NCI-H526 treated with DMSO at 0.1 percent for 48 hours (cell line): Measurements from ENCODE around the gene ZNF556.
"Not testable (repeated sequence)": the region's sequence is repeated elsewhere in the genome, so short reads cannot be mapped to it uniquely, and the experiment has no call there.

Source experiments
- DNase-seq: peaks from one replicate; lab custom pipeline; 2025; lab: John Stamatoyannopoulos, UW

ZNF556 gene

GRCh38 chr19:2853015-2853606 lies 14.0 kb upstream of the ZNF556 start:
- DNase-seq, result no peak

- no peak for DNase-seq
Observed at GRCh38 chr19:2854849-2855248, 12.3 kb upstream of the ZNF556 start.

DNA sequence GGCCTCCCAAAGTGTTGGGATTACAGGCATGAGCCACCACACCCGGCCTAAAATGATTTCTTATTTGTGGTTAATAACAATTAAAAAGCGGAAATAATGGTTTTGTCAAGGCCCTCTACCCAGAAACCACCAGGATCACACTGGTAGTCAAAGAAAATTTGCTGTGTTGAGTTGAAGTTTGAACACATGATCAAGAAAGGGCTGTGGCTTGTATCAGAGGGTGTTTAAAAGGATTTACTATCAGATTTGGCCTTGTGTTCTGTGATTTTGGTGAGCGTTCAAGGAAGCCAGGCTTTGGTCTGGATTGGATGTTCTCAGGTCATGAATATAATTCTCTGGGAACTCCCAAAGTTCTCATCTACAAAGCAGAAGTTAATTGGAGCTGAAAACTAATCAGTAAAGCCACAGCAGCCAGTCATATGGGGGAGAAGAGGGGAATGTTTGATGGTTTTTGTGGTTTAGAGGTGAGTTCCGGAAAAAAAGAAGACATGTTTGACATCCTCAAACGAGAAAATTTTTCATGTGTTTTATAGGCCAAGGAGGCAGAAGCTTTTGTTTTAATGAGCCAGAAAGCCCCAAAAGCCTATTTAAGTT lies 10.6 kb upstream of the ZNF556 start:
- no peak for DNase-seq

DNA sequence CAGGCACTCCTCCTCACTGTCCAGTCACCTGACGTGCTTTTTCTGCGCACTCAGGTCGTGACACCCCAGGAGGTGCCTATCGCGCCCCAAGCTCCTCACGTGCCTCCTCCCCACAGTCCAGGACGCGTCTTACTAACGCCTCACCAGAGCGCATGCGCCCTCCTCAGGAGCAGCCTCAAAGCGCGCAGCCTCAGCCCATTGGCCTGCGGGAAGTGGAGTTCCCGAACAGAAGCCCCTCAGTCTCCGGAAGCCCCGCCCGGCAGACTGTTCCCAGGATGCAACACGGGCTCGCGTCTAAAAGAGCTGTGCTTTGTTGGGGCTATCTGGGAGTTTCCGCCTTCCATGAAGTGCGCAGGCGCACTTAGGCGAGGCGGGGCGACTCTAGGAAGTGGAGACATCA lies 8.3 kb upstream of the ZNF556 start:
- no peak for DNase-seq

DNA sequence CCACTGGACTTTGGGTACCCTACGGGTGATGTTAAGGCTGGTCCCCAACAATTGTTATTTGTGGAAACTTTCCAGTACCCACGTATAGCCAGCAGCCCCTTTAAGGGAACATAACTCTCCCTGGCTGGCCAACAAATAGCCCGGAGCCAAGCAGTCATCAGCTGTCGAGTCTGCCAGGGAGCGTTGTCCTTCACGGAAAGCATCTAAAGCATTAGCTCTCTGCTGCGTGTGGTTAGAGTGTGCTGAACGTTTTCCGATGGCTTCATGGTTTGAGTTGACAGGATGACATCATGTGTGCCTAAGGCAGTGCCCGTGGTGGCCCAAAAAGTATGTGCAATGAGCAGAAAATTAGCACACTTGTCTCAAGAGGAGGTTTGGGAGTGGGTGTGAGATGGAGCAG lies 3.3 kb upstream of the ZNF556 start:
- DNase-seq, result no peak

GRCh38 chr19:2865334-2866100 lies 1.6 kb upstream of the ZNF556 start:
- DNase-seq, result peak; percentile 26

DNA sequence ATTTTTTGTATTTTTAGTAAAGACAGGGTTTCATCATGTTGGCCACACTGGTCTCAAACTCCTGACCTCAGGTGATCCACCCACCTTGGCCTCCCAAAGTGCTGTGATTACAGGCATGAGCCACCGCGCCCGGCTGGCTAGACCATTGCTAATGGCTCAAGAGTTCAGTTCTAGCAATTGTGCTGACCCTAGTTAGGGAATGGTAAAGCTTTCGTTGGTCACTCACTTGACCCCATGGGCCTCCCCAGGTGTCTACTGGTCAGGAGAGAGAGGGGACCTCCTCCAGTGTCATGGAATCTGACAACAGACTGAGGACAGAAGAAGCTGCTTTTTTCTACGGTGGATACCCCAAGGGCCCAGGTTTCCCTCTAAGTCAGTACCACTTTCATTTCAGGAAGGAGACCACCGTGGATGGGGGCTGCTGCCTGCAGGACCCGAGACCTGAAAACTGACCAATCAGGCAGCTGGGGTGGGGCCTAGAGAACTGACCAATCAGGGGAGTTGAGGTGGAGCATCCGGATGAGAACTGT lies 575 bp upstream of the ZNF556 start:
- no peak for DNase-seq

- no peak for DNase-seq
Observed at GRCh38 chr19:2869618-2870017, 2.5 kb downstream of the ZNF556 start.

GRCh38 chr19:2872175-2872574 lies 5.0 kb downstream of the ZNF556 start:
- DNase-seq, result not testable (repeated sequence)

GRCh38 chr19:2877398-2878331 lies 10.5 kb downstream of the ZNF556 start:
- DNase-seq, result no peak

- no peak for DNase-seq
Observed at GRCh38 chr19:2883686-2884439, 16.7 kb downstream of the ZNF556 start.

DNA sequence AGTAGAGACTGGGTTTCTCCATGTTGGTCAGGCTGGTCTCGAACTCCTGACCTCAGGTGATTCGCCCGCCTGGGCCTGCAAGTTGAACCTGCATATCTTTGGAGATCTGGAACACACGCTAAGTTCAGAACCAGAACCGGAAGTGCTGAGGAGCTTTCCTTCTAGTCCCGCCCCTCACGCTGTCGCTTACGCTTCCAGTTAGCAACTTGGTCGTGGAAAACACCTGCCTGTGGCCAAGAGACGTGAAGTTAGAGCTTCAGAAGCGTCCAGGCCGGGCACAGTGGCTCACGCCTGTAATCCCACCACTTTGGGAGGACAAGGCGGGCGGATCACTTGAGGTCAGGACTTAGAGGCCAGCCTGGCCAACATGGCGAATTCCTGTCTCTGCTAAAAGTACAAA lies 18.6 kb downstream of the ZNF556 start:
- DNase-seq, result no peak

DNA sequence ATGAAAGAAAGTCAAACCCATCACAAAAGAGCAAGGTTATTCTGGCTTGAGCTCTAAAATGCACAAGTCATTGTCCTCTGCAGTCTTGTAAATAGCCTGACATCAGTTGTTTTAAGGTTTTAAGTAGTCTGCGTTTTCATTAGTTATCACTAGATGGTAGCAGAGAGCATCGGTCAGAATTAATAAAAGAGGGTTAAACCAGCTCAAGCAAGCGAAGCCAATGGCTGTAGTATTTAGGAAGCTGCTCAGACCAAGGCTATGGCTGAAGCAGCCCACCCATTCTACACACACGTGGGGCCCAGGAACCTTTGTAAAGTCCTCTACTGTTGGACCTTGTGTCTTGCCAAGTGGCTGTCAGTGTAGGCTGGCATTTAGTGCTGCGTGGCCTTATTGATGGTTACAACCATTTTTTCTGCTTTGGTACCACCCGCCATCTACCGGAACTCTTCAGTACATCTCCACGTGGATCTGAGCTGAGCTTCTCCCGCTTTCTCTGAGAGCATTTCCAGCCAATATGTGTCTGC lies 20.3 kb downstream of the ZNF556 start:
- DNase-seq, result peak; percentile 59

- peak; percentile 73 for DNase-seq
Observed at GRCh38 chr19:2888731-2889224, 21.6 kb downstream of the ZNF556 start.

DNA sequence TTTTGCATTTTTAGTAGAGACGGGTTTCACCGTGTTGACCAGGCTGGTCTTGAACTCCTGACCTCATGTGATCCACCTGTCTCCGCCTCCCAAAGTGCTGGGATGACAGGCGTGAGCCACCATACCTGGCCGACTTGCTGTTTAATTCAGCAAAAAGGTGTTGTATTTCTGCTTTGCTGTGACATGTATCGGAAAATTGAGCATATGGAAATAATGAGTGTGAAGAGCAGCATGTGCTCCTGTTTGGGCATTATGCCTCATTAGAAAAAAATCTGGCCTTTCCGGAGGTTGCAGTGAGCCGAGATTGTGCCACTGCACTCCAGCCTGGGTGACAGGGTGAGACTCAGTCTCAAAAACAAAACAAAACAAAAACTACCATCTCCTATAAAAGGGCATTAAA lies 23.4 kb downstream of the ZNF556 start:
- not testable (repeated sequence) for DNase-seq

GRCh38 chr19:2896694-2897093 lies 29.6 kb downstream of the ZNF556 start:
- DNase-seq, result no peak

DNA sequence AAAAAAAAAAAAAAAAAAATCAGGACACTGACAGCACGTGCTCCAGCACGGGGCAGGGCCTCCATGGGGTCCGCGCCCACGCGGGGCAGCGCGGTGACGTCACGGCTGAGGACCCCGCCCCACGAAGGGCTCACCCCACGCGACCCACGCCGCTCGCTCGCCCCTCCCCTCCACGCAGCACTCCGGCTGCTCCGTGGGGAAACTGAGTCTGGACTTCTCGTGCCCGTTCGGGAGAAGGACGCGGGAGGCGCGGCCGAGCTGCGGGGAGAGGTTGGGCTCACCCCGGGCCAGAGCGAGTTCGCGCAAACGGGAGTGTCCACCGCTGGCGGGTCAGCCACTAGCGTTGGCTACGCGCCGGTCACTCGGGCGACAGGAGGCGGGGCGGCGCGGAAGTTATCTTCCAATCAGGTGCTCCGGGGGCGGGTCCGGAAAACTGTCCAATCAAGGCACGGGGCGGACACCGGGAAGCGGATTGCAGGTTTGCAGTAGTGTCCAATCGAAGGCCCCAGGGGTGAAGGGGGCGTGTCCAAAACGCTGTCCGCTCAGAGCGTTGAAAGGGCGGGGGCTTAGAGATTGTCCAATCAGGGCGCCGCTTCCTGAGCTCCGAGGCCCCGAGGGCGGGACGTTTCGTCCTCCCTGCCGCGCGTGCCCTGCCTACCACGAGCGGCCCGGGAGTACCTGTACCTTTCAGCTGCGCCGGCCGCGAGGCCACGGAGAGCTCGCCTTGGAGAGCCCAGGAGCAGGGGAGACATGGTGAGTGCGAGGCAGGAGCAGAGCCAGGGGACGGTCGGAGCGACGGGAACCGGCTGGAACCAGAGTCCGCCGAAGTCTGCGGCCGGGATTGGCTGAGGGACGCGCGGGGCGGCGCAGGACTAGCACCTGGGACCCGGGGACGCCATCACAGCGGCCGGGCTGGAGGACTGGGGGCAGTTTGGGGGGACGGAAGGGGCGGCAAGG lies 33.4 kb downstream of the ZNF556 start, which contains the start of gene ZNF57:
Gene ZNF57 (plus strand): TSS at position 633 of the 957 bp plus-strand sequence. CDS start 118 bp downstream, at position 751.
- peak; percentile 92 for DNase-seq

- DNase-seq, result no peak
Observed at GRCh38 chr19:2902590-2903218, 35.6 kb downstream of the ZNF556 start.

DNA sequence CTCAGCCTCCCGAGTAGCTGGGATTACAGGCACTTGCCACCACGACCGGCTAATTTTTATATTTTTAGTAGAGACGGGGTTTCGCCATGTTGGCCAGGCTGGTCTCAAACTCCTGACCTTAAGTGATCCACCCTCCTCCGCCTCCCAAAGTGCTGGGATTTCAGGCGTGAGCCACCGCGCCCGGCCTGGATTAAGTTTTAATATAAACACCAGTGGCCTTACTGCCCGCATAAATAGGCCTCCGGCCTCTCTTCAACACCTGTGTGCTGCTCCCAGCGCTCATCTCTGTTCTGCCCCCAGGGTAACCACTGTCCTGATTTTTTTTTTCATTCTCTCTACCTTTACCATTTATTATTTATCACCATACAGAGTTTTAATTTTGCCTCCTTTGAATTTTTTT lies 36.2 kb downstream of the ZNF556 start:
- DNase-seq, result not testable (repeated sequence)
